Measurements from ENCODE around the gene GALNTL6. TPM values are rescaled to one million over a fixed set of nuclear protein-coding genes. Genes with fewer than 3 reads are reported as not detected.

GALNTL6 gene
- total and polyA plus RNA-seq, 9 of the 15 experiments (the other 6 are each of a cell fraction or from before 2014, with no cell fraction given): 0.18 to 0.50 (median 0.29) TPM

- DNase-seq (ENCODE audit: extremely low read depth in 1 of 4, low spot score in 3 of 4) (no peak), ATAC-seq (no peak), FAIRE-seq (no peak)
- no peak for TF ChIP-seq CLOCK (CRISPR knock-in tag; IDR thresholded peaks at IDR 0.05; ENCODE audit: borderline replicate concordance)
- no peak overlapping the region for H3K4me2 ChIP-seq (ENCODE audit: insufficient read depth, low read length)
- no peaks in the 10 kb centered on the region for H3K27me3 ChIP-seq (ENCODE audit: control insufficient read depth in 2 of 2, insufficient read depth in 2 of 2, low read length in 2 of 2)
- H3K4me3 ChIP-seq: no peak overlapping the region
- POLR2A ChIA-PET: no interaction called here
- no peaks in the 10 kb centered on the region for H3K4me1 ChIP-seq (replicated peaks in 1 of 2; ENCODE audit: control insufficient read depth in 2 of 2, insufficient read depth in 2 of 2, low read length in 2 of 2)
- no peaks in the 10 kb centered on the region for H3K9me1 ChIP-seq (ENCODE audit: control insufficient read depth, insufficient read depth, low read length)
- H4K20me1 ChIP-seq (replicated peaks; ENCODE audit: control insufficient read depth, insufficient read depth, low read length): no peaks in the 10 kb centered on the region
- CTCF ChIA-PET (ENCODE audit: low intra/inter-chr PET ratio): no interaction called here
- H3K79me2 ChIP-seq (ENCODE audit: control insufficient read depth, insufficient read depth, low read length): no peaks in the 10 kb centered on the region
- WGBS (ENCODE audit: insufficient coverage, low coverage, missing lambda C conversion rate): 0% methylated on average over 1 of the region's 1 CpG
- no peaks in the 10 kb centered on the region for H3K9me3 ChIP-seq (replicated peaks; ENCODE audit: control insufficient read depth, insufficient read depth, low read depth, low read length)
- no peaks in the 10 kb centered on the region for H3K36me3 ChIP-seq (ENCODE audit: control insufficient read depth, insufficient read depth, low read length)
- in situ Hi-C loops (cut with MboI) (no loop called here), intact Hi-C loops (cut with micrococcal nuclease) (no loop called here)
- no peak overlapping the region for H3K9ac ChIP-seq (ENCODE audit: insufficient read depth in 1 of 2, low read depth in 2 of 2, low read length in 2 of 2)
- BruUV-seq (replicated peaks): no TSS peak
- no peak overlapping the region for H3K27ac ChIP-seq (ENCODE audit: extremely low read depth, low read depth, low read length)
- no peak overlapping the region for H2AFZ ChIP-seq (ENCODE audit: low read depth, low read length)
Observed at GRCh38 chr4:172521248-172521647, 708.0 kb downstream of the GALNTL6 start.

- DNase-seq (ENCODE audit: extremely low read depth in 1 of 4, low spot score in 3 of 4) (no peak), ATAC-seq (no peak), FAIRE-seq (no peak)
- no peak overlapping the region for H2AFZ ChIP-seq (ENCODE audit: low read depth, low read length)
- no peak overlapping the region for H3K4me3 ChIP-seq
- H3K27me3 ChIP-seq (ENCODE audit: control insufficient read depth in 2 of 2, insufficient read depth in 2 of 2, low read length in 2 of 2): no peaks in the 10 kb centered on the region
- H3K4me1 ChIP-seq (replicated peaks in 1 of 2; ENCODE audit: control insufficient read depth in 2 of 2, insufficient read depth in 2 of 2, low read length in 2 of 2): no peaks in the 10 kb centered on the region
- in situ Hi-C loops (cut with MboI): no loop called here
- no peaks in the 10 kb centered on the region for H3K9me1 ChIP-seq (ENCODE audit: control insufficient read depth, insufficient read depth, low read length)
- no peaks in the 10 kb centered on the region for H4K20me1 ChIP-seq (replicated peaks; ENCODE audit: control insufficient read depth, insufficient read depth, low read length)
- TF ChIP-seq POLR2AphosphoS2 (IDR thresholded peaks at IDR 0.05; ENCODE audit: low read length): no peak
- 0% methylated on average over 1 of the region's 1 CpG for WGBS (ENCODE audit: insufficient coverage, low coverage, missing lambda C conversion rate)
- POLR2A ChIA-PET: no interaction called here
- H3K27ac ChIP-seq (ENCODE audit: extremely low read depth, low read depth, low read length): no peak overlapping the region
- no peaks in the 10 kb centered on the region for H3K9me3 ChIP-seq (replicated peaks; ENCODE audit: control insufficient read depth, insufficient read depth, low read depth, low read length)
- no peak overlapping the region for H3K4me2 ChIP-seq (ENCODE audit: insufficient read depth, low read length)
- no TSS peak for BruUV-seq (replicated peaks)
- H3K79me2 ChIP-seq (ENCODE audit: control insufficient read depth, insufficient read depth, low read length): no peaks in the 10 kb centered on the region
- no peaks in the 10 kb centered on the region for H3K36me3 ChIP-seq (ENCODE audit: control insufficient read depth, insufficient read depth, low read length)
- intact Hi-C loops (cut with micrococcal nuclease): no loop called here
- CTCF ChIA-PET (ENCODE audit: low intra/inter-chr PET ratio): no interaction called here
- no peak overlapping the region for H3K9ac ChIP-seq (ENCODE audit: insufficient read depth in 1 of 2, low read depth in 2 of 2, low read length in 2 of 2)
Observed at GRCh38 chr4:172521680-172522079, 708.5 kb downstream of the GALNTL6 start.

Measured in K562 (cell line).